ENCODE data around the gene CHST8.

GRCh38 chr19:33702606-33703437, 81.1 kb downstream of the CHST8 start:
- TF ChIP-seq POLR2A (IDR thresholded peaks at IDR 0.05) = no peak
- TF ChIP-seq, protein P1, sequence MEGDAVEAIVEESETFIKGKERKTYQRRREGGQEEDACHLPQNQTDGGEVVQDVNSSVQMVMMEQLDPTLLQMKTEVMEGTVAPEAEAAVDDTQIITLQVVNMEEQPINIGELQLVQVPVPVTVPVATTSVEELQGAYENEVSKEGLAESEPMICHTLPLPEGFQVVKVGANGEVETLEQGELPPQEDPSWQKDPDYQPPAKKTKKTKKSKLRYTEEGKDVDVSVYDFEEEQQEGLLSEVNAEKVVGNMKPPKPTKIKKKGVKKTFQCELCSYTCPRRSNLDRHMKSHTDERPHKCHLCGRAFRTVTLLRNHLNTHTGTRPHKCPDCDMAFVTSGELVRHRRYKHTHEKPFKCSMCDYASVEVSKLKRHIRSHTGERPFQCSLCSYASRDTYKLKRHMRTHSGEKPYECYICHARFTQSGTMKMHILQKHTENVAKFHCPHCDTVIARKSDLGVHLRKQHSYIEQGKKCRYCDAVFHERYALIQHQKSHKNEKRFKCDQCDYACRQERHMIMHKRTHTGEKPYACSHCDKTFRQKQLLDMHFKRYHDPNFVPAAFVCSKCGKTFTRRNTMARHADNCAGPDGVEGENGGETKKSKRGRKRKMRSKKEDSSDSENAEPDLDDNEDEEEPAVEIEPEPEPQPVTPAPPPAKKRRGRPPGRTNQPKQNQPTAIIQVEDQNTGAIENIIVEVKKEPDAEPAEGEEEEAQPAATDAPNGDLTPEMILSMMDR (IDR thresholded peaks at IDR 0.05) = no peak
